NCI-H2227 treated with DMSO at 0.1 percent for 48 hours (cell line): ENCODE measurements around the gene CAV1.
"Not testable (repeated sequence)": the region's sequence is repeated elsewhere in the genome, so short reads cannot be mapped to it uniquely, and the experiment has no call there.

Experiments
- DNase-seq: peaks from one replicate; lab custom pipeline; 2025; lab: John Stamatoyannopoulos, UW

Gene CAV1

GRCh38 chr7:116524609-116525297, at the start of gene CAV1:
Gene CAV1 (plus strand): TSS chr7:116525036. CDS start chr7:116525063, 27 bp downstream.
- no peak for DNase-seq

GRCh38 chr7:116477625-116478024, 47.2 kb upstream of the CAV1 start:
- DNase-seq, result no peak

- no peak for DNase-seq
Measured at GRCh38 chr7:116478834-116479233, 46.0 kb upstream of the CAV1 start.

GRCh38 chr7:116483271-116483942, 41.4 kb upstream of the CAV1 start:
- DNase-seq, result no peak

GRCh38 chr7:116484389-116484788, 40.4 kb upstream of the CAV1 start:
- not testable (repeated sequence) for DNase-seq

- DNase-seq, result no peak
Measured at GRCh38 chr7:116487907-116488521, 36.8 kb upstream of the CAV1 start.

- DNase-seq, result no peak
Measured at GRCh38 chr7:116490351-116490750, 34.5 kb upstream of the CAV1 start.

GRCh38 chr7:116491887-116492653, 32.8 kb upstream of the CAV1 start:
- DNase-seq, result no peak

- no peak for DNase-seq
Measured at GRCh38 chr7:116492654-116493109, 32.2 kb upstream of the CAV1 start.

- DNase-seq, result no peak
Measured at GRCh38 chr7:116493449-116493848, 31.4 kb upstream of the CAV1 start.

GRCh38 chr7:116494472-116494871, 30.4 kb upstream of the CAV1 start:
- no peak for DNase-seq

- no peak for DNase-seq
Measured at GRCh38 chr7:116495736-116496135, 29.1 kb upstream of the CAV1 start.

GRCh38 chr7:116496653-116497052, 28.2 kb upstream of the CAV1 start:
- no peak for DNase-seq

- no peak for DNase-seq
Measured at GRCh38 chr7:116497708-116498107, 27.1 kb upstream of the CAV1 start.

- DNase-seq, result no peak
Measured at GRCh38 chr7:116499168-116500077, 25.4 kb upstream of the CAV1 start, which contains the start of gene CAV2. Gene CAV2 (plus strand): TSS chr7:116499738. CDS start chr7:116499782, 44 bp downstream.

GRCh38 chr7:116500078-116500853, 24.6 kb upstream of the CAV1 start:
- no peak for DNase-seq

GRCh38 chr7:116501425-116502167, 23.2 kb upstream of the CAV1 start:
- no peak for DNase-seq

GRCh38 chr7:116502201-116503096, 22.4 kb upstream of the CAV1 start:
- no peak for DNase-seq

- DNase-seq, result no peak
Measured at GRCh38 chr7:116503835-116504234, 21.0 kb upstream of the CAV1 start.
